IMR-90 (cell line): ENCODE results near the gene HORMAD2. TPM values are rescaled to one million over a fixed set of nuclear protein-coding genes. Genes with fewer than 3 reads are reported as not detected.

Source experiments
- ATAC-seq: fragments of 200-7000 bp; cut with Tn5 transposase; 2 replicates; pipeline ENCODE4 v1.9.1; 2020; ENCODE audit warnings: low read depth, mild to moderate bottlenecking, moderate library complexity
- BruUV-seq: library from RNA; stranded (reverse); fragments of 400-500 nt; replicated peaks from 2 replicates; lab custom pipeline; 2021; lab: Mats Ljungman, UMichigan
- CTCF ChIA-PET: fragments of 300-600 bp; formaldehyde crosslinking; extraction: SDS; loops from one replicate; lab custom pipeline; 2021; ENCODE audit warnings: antibody characterized with exemption; lab: Yijun Ruan, JAX
- POLR2A ChIA-PET: fragments of 300-600 bp; sonication (Branson Sonifier 250); formaldehyde crosslinking; loops from one replicate; lab custom pipeline; 2022; ENCODE audit warnings: antibody characterized with exemption; ENCODE audit not compliant: unreplicated experiment; lab: Charles Lee
- DNase-seq: peaks from one replicate; pipeline ENCODE4 v3.0.0; 2013
- H2AFZ ChIP-seq: replicated peaks from 2 replicates; pipeline ENCODE3; 2013; ENCODE audit warnings: low read length, mild to moderate bottlenecking; ENCODE audit not compliant: poor library complexity
- H2AK5ac ChIP-seq: 2 replicates; pipeline ENCODE4 v1.6.1; 2013; ENCODE audit warnings: low read depth, low read length, inconsistent platforms
- H2AK9ac ChIP-seq: replicated peaks from 2 replicates; pipeline ENCODE3; 2013; ENCODE audit warnings: mild to moderate bottlenecking, low read depth, low read length, moderate library complexity; ENCODE audit not compliant: poor library complexity
- H2BK120ac ChIP-seq: 2 replicates; pipeline ENCODE4 v1.6.1; 2013; ENCODE audit warnings: low read depth, low read length, inconsistent platforms
- H2BK15ac ChIP-seq: 3 replicates; pipeline ENCODE4 v1.6.1; 2013; ENCODE audit warnings: low read depth, low read length, inconsistent platforms
- H2BK20ac ChIP-seq: 2 replicates; pipeline ENCODE4 v1.6.1; 2013; ENCODE audit warnings: low read depth, mild to moderate bottlenecking, inconsistent platforms, low read length, moderate library complexity
- H2BK5ac ChIP-seq: 2 replicates; pipeline ENCODE4 v1.6.1; 2013; ENCODE audit warnings: mild to moderate bottlenecking, low read depth, low read length, inconsistent platforms; ENCODE audit not compliant: poor library complexity, severe bottlenecking
- H3K14ac ChIP-seq: replicated peaks from 2 replicates; pipeline ENCODE4 v1.6.1; 2013; ENCODE audit warnings: low read depth, low read length, inconsistent platforms
- H3K18ac ChIP-seq: 2 replicates; pipeline ENCODE4 v1.6.1; 2013; ENCODE audit warnings: low read depth, low read length, control low read depth
- H3K23ac ChIP-seq: 2 replicates; pipeline ENCODE4 v1.6.1; 2013; ENCODE audit warnings: low read depth, low read length, inconsistent platforms
- H3K27ac ChIP-seq: 2 replicates; pipeline ENCODE4 v1.5.1; 2013; ENCODE audit warnings: mild to moderate bottlenecking, control low read depth, low read length; ENCODE audit not compliant: insufficient read depth
- H3K27me3 ChIP-seq: 2 replicates; pipeline ENCODE4 v1.6.1; 2013; ENCODE audit warnings: low read length; ENCODE audit not compliant: control insufficient read depth, insufficient read depth
- H3K36me3 ChIP-seq: 2 replicates; pipeline ENCODE4 v1.6.1; 2013; ENCODE audit warnings: low read length, mixed read lengths; ENCODE audit not compliant: control insufficient read depth, insufficient read depth
- H3K4ac ChIP-seq: 2 replicates; pipeline ENCODE4 v1.6.1; 2013; ENCODE audit warnings: low read depth, low read length, inconsistent platforms
- H3K4me1 ChIP-seq: 2 replicates; pipeline ENCODE4 v1.6.1; 2013; ENCODE audit warnings: low read length, mixed read lengths; ENCODE audit not compliant: control insufficient read depth, insufficient read depth
- H3K4me2 ChIP-seq: 2 replicates; pipeline ENCODE4 v1.6.1; 2013; ENCODE audit warnings: low read depth, mild to moderate bottlenecking, control low read depth, low read length, moderate library complexity
- H3K4me3 ChIP-seq: 2 replicates; pipeline ENCODE4 v1.5.1; 2013; ENCODE audit warnings: low read depth, mild to moderate bottlenecking, control low read depth, low read length, moderate library complexity; ENCODE audit not compliant: insufficient read depth
- H3K56ac ChIP-seq: 2 replicates; pipeline ENCODE4 v1.6.1; 2013; ENCODE audit warnings: low read length, inconsistent platforms; ENCODE audit not compliant: insufficient read depth; ENCODE audit errors: extremely low read depth
- H3K79me1 ChIP-seq, 2 experiments: 2 replicates each; pipeline ENCODE4 v1.6.1; 2013; ENCODE audit warnings: low read length in 2 of 2, inconsistent platforms in 1 of 2, low read depth in 1 of 2
- H3K9ac ChIP-seq: 2 replicates; pipeline ENCODE4 v1.6.1; 2013; ENCODE audit warnings: low read depth, low read length, control low read depth
- H3K9me1 ChIP-seq: 2 replicates; pipeline ENCODE4 v1.6.1; 2013; ENCODE audit warnings: low read length, inconsistent platforms; ENCODE audit not compliant: insufficient read depth
- H3K9me3 ChIP-seq: 2 replicates; pipeline ENCODE4 v1.6.1; 2013; ENCODE audit warnings: low read length; ENCODE audit not compliant: control insufficient read depth, insufficient read depth
- H4K20me1 ChIP-seq: 2 replicates; pipeline ENCODE4 v1.6.1; 2013; ENCODE audit warnings: low read length, inconsistent platforms; ENCODE audit not compliant: insufficient read depth
- H4K5ac ChIP-seq: 2 replicates; pipeline ENCODE4 v1.6.1; 2013; ENCODE audit warnings: mild to moderate bottlenecking, low read depth, low read length, control low read depth
- H4K8ac ChIP-seq, 2 experiments: 2 replicates each; pipeline ENCODE4 v1.6.1; 2013; ENCODE audit warnings: low read depth in 2 of 2, low read length in 2 of 2, control low read depth in 1 of 2, inconsistent platforms in 1 of 2
- H4K91ac ChIP-seq: 2 replicates; pipeline ENCODE4 v1.6.1; 2013; ENCODE audit warnings: low read depth, low read length, inconsistent platforms; ENCODE audit not compliant: insufficient read depth
- BHLHE40 ChIP-seq: fragments of 150-350 bp; IDR thresholded peaks from 2 replicates; pipeline ENCODE4 v1.6.1; 2016; ENCODE audit warnings: mild to moderate bottlenecking, low read depth, low read length
- CEBPB ChIP-seq: IDR thresholded peaks from 2 replicates; pipeline ENCODE4 v1.6.1; 2012; ENCODE audit warnings: low read depth, low read length, improper control_type of control experiment
- CHD1 ChIP-seq: IDR thresholded peaks from 2 replicates; pipeline ENCODE4 v1.6.1; 2012; ENCODE audit warnings: low read depth, low read length, improper control_type of control experiment
- FOS ChIP-seq: fragments of 150-350 bp; IDR thresholded peaks from 2 replicates; pipeline ENCODE4 v1.6.1; 2016; ENCODE audit warnings: low read depth, low read length
- MAFK ChIP-seq: IDR thresholded peaks from 2 replicates; pipeline ENCODE4 v1.6.1; 2012; ENCODE audit warnings: low read depth, low read length, improper control_type of control experiment
- MAZ ChIP-seq: IDR thresholded peaks from 2 replicates; pipeline ENCODE4 v1.6.1; 2012; ENCODE audit warnings: low read depth, mild to moderate bottlenecking, low read length, improper control_type of control experiment, moderate library complexity, borderline replicate concordance
- MXI1 ChIP-seq: IDR thresholded peaks from 2 replicates; pipeline ENCODE4 v1.6.1; 2012; ENCODE audit warnings: low read depth, mild to moderate bottlenecking, low read length, moderate library complexity, borderline replicate concordance
- NFE2L2 ChIP-seq: fragments of 150-350 bp; IDR thresholded peaks from 2 replicates; pipeline ENCODE4 v1.6.1; 2016; ENCODE audit warnings: low read depth, mild to moderate bottlenecking, low read length
- POLR2A ChIP-seq: IDR thresholded peaks from 2 replicates; pipeline ENCODE4 v1.6.1; 2012; ENCODE audit warnings: mild to moderate bottlenecking, low read depth, low read length
- RAD21 ChIP-seq: IDR thresholded peaks from 2 replicates; pipeline ENCODE4 v1.6.1; 2012; ENCODE audit warnings: low read length, improper control_type of control experiment
- RCOR1 ChIP-seq: IDR thresholded peaks from 2 replicates; pipeline ENCODE4 v1.6.1; 2012; ENCODE audit warnings: mild to moderate bottlenecking, low read length, improper control_type of control experiment; ENCODE audit not compliant: insufficient replicate concordance
- RFX5 ChIP-seq: IDR thresholded peaks from 2 replicates; pipeline ENCODE4 v1.8.0; 2012; ENCODE audit warnings: low read depth, mild to moderate bottlenecking, low read length, moderate library complexity
- SMC3 ChIP-seq: fragments of 150-350 bp; IDR thresholded peaks from 2 replicates; pipeline ENCODE4 v1.6.1; 2016; ENCODE audit warnings: low read depth, mild to moderate bottlenecking, antibody characterized with exemption, low read length, moderate library complexity
- dilution Hi-C: fragments of 300-500 bp; cut with HindIII; formaldehyde crosslinking; loops from one replicate; pipeline ENCODE4 v1.14.3; 2018; ENCODE audit warnings: low sequenced_read_pairs; ENCODE audit not compliant: unreplicated experiment
- in situ Hi-C: fragments of 300-500 bp; cut with MboI; formaldehyde crosslinking; loops from 3 replicates; pipeline ENCODE4 v1.14.3; 2019; ENCODE audit warnings: low sequenced_read_pairs, inconsistent platforms, mixed read lengths
- intact Hi-C: fragments of 100-400 bp; cut with micrococcal nuclease; formaldehyde crosslinking; loops from 2 replicates; pipeline ENCODE4 v1.10.0; 2022
- polyA plus RNA-seq, 3 experiments: library from polyadenylated mRNA; depleted of rRNA; stranded (reverse); fragments of >200 nt; gene quantifications; 2 replicates each; pipeline ENCODE4 v1.2.3, GENCODE V29; 2012; ENCODE audit warnings: low replicate concordance in 1 of 3
- total RNA-seq: library from RNA; depleted of rRNA; stranded (reverse); fragments of >200 nt; gene quantifications from 2 replicates; pipeline ENCODE4 v1.2.3, GENCODE V29; 2012
- TF ChIP-seq, protein P1 (sequence below): conservative IDR thresholded peaks from 2 replicates; pipeline ENCODE4 v1.5.1; 2012; ENCODE audit warnings: mild to moderate bottlenecking, low read depth, low read length, improper control_type of control experiment
- TF ChIP-seq, protein P2 (sequence below): fragments of 150-350 bp; IDR thresholded peaks from 2 replicates; pipeline ENCODE4 v1.6.1; 2017; ENCODE audit warnings: mild to moderate bottlenecking, antibody characterized with exemption, low read length, low read depth
- TF ChIP-seq, protein P3 (sequence below): fragments of 150-350 bp; IDR thresholded peaks from 2 replicates; pipeline ENCODE4 v1.6.1; 2016; ENCODE audit warnings: low read depth, mild to moderate bottlenecking, low read length, moderate library complexity, borderline replicate concordance

The HORMAD2 gene
- total and polyA plus RNA-seq, 2 of the 4 experiments (the other 2 are of a cell fraction), result not detected

DNA sequence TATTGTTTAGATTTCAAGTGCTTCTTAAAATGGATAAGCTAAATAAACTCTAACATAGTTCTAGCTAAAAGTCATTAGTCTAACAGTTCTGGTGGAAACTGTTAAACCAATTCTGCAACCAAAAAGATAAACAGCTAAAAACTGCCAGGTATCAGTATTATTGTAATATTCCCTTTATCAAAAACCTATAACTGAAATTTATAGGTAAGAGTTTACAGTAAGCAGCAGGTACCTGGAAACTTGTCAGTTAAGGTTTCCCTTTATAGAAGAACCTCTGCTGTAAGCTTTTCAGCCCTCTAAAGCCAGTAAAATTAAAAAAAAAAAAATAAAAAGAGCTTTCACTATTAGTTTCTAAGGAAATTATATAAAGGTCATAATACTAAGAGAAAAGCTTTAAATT, 105.3 kb downstream of the HORMAD2 start:
- Histone ChIP-seq H3K18ac (no peak overlapping the region), H2BK120ac (no peak overlapping the region; the same call in 1 of the 2 replicates), H3K14ac (no peak overlapping the region), H4K8ac (peak overlapping the region in 1 of 2 experiments; percentile 70; a peak in 2 of 4 replicates), H3K4me1 (peaks cover 25% of the 10 kb centered on the region), H3K79me1 (peaks cover 0 to 4% of the 10 kb centered on the region in 2 experiments; a peak in 1 of 4 replicates), H4K91ac (no peak overlapping the region), H3K9me1 (peaks cover 16% of the 10 kb centered on the region), H3K27me3 (no peaks in the 10 kb centered on the region), H3K36me3 (no peaks in the 10 kb centered on the region), H2BK15ac (no peak overlapping the region), H3K4me3 (no peak overlapping the region), H4K5ac (no peak overlapping the region), H2AFZ (no peak overlapping the region), H2BK5ac (peak overlapping the region; percentile 64), H2AK9ac (no peak overlapping the region), H2BK20ac (peak overlapping the region; percentile 96; the same call in 1 of the 2 replicates), H3K27ac (peak overlapping the region; percentile 31; the same call in 1 of the 2 replicates), H3K9ac (no peak overlapping the region; the same call in 1 of the 2 replicates), H3K9me3 (no peaks in the 10 kb centered on the region), H4K20me1 (no peaks in the 10 kb centered on the region), H2AK5ac (no peak overlapping the region), H3K56ac (no peak overlapping the region), H3K23ac (no peak overlapping the region), H3K4me2 (no peak overlapping the region), H3K4ac (no peak overlapping the region)
- in situ Hi-C loops, result no loop called here
- TF ChIP-seq NFE2L2 (no peak), MAFK (no peak), CEBPB (no peak), CHD1 (no peak), FOS (no peak), POLR2A (no peak), MXI1 (no peak), SMC3 (no peak), BHLHE40 (no peak), RFX5 (no peak), MAZ (no peak), RAD21 (no peak), RCOR1 (no peak)
- TF ChIP-seq, protein P1, sequence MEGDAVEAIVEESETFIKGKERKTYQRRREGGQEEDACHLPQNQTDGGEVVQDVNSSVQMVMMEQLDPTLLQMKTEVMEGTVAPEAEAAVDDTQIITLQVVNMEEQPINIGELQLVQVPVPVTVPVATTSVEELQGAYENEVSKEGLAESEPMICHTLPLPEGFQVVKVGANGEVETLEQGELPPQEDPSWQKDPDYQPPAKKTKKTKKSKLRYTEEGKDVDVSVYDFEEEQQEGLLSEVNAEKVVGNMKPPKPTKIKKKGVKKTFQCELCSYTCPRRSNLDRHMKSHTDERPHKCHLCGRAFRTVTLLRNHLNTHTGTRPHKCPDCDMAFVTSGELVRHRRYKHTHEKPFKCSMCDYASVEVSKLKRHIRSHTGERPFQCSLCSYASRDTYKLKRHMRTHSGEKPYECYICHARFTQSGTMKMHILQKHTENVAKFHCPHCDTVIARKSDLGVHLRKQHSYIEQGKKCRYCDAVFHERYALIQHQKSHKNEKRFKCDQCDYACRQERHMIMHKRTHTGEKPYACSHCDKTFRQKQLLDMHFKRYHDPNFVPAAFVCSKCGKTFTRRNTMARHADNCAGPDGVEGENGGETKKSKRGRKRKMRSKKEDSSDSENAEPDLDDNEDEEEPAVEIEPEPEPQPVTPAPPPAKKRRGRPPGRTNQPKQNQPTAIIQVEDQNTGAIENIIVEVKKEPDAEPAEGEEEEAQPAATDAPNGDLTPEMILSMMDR, result no peak
- TF ChIP-seq, protein P2, sequence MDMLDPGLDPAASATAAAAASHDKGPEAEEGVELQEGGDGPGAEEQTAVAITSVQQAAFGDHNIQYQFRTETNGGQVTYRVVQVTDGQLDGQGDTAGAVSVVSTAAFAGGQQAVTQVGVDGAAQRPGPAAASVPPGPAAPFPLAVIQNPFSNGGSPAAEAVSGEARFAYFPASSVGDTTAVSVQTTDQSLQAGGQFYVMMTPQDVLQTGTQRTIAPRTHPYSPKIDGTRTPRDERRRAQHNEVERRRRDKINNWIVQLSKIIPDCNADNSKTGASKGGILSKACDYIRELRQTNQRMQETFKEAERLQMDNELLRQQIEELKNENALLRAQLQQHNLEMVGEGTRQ, result no peak
- TF ChIP-seq, protein P3, sequence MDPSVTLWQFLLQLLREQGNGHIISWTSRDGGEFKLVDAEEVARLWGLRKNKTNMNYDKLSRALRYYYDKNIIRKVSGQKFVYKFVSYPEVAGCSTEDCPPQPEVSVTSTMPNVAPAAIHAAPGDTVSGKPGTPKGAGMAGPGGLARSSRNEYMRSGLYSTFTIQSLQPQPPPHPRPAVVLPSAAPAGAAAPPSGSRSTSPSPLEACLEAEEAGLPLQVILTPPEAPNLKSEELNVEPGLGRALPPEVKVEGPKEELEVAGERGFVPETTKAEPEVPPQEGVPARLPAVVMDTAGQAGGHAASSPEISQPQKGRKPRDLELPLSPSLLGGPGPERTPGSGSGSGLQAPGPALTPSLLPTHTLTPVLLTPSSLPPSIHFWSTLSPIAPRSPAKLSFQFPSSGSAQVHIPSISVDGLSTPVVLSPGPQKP, result no peak
- ATAC-seq (no peak), DNase-seq (no peak)
- POLR2A ChIA-PET, result interaction anchor here (0.7 to 1.2 kb wide), 3 partner anchors 10 to 23 kb away, joined by 4 to 15 read pairs (median 5); no protein-coding TSS in a partner anchor
- CTCF ChIA-PET, result interaction anchor here (1.2 kb wide), 1 partner anchor 77 kb away, joined by 4 read pairs; no protein-coding TSS in a partner anchor
- no TSS peak for BruUV-seq
- intact Hi-C loops, result no loop called here
- dilution Hi-C loops, result no loop called here
